Ovary (tissue), 9 donors: ENCODE measurements around the gene MAJIN. TPM values are rescaled to one million over a fixed set of nuclear protein-coding genes. Genes with fewer than 3 reads are reported as not detected.

Experiments used
- DNase-seq, 5 donors: peaks; one replicate each; pipeline ENCODE4 v3.0.0-alpha.2; 2019 to 2020
- H3K27ac ChIP-seq, 2 donors: fragments of 200-600 bp; one replicate each; pipeline versions ENCODE4 v1.5.1 to v1.8.0; 2019 to 2022
- H3K27me3 ChIP-seq: fragments of 200-600 bp; one replicate; pipeline ENCODE4 v1.8.0; 2022
- H3K36me3 ChIP-seq: fragments of 200-600 bp; sonication (generic); one replicate; pipeline ENCODE4 v1.5.1; 2019
- H3K4me1 ChIP-seq: one replicate; pipeline ENCODE4 v1.8.1; 2013; ENCODE audit warnings: mild to moderate bottlenecking, moderate library complexity; ENCODE audit not compliant: insufficient read depth
- H3K4me3 ChIP-seq: fragments of 200-600 bp; sonication (generic); one replicate; pipeline ENCODE4 v1.5.1; 2017
- H3K9me3 ChIP-seq, 2 donors: fragments of 200-600 bp in 1 of 2; sonication (generic) in 1 of 2; one replicate each; pipeline versions ENCODE4 v1.5.1 to v1.8.1; 2013 to 2019; ENCODE audit warnings: mild to moderate bottlenecking in 1 of 2, moderate library complexity in 1 of 2
- CTCF ChIP-seq, 3 donors: fragments of 450-650 bp in 2 of 3; fragments of 200-600 bp in 1 of 3; IDR thresholded peaks; one replicate each; pipeline versions ENCODE4 v1.5.1 to v1.8.0; 2016 to 2022; ENCODE audit warnings: antibody characterized with exemption in 3 of 3, mild to moderate bottlenecking in 1 of 3
- EP300 ChIP-seq: sonication (generic); formaldehyde crosslinking; IDR thresholded peaks from one replicate; pipeline ENCODE4 v1.6.1; 2017; ENCODE audit warnings: antibody characterized with exemption
- POLR2A ChIP-seq: fragments of 450-650 bp; IDR thresholded peaks from one replicate; pipeline ENCODE4 v1.6.1; 2017; ENCODE audit warnings: antibody characterized with exemption, mild to moderate bottlenecking, moderate library complexity
- WGBS, 3 donors: extraction: QIAGEN DNeasy Blood & Tissue Kit in 1 of 3; methylation state at CpG; one replicate each; pipeline versions ENCODE4 v1.1.5 to v1.1.7; 2013 to 2017; 5-methylcytosine and 5-hydroxymethylcytosine counted together
- intact Hi-C, 4 donors: fragments of 100-400 bp; cut with DNase I; formaldehyde crosslinking; loops; one replicate each; pipeline versions ENCODE4 v1.11.0 to v1.15.1; 2022 to 2023
- polyA plus RNA-seq, 2 donors: library from polyadenylated mRNA; stranded (reverse); fragments of 200-250 nt in 1 of 2; fragments of 350-450 nt in 1 of 2; fragmentation: Illumina TruSeq in 1 of 2; extraction: RNeasy Lipid Tissue Mini Kit (QIAGEN cat#74804) in 1 of 2; gene quantifications; one replicate each; pipeline ENCODE4 v1.2.3, GENCODE V29; 2013 to 2014
- total RNA-seq, 7 donors: library from RNA; depleted of rRNA in 2 of 7; stranded (reverse); fragments of >200 nt in 2 of 7; fragmentation: NEBNext Ultra II Directional in 3 of 7; extraction: Animal tissue kit (Norgen Biotek cat#: 25700) in 3 of 7; gene quantifications; one replicate each; pipeline versions ENCODE4 v1.1.0 to v1.2.4, GENCODE V29; 2016 to 2023
- donor health status: DM: no; HTN: no; CAD: no; lungs with moderate emphysema.
- donor health status: DM: no; HTN: no; CAD: no.
- donor health status: Bipolar disorder and iron deficiency.
- donor health status: DM: yes; HTN: yes; CAD: no.
- donor health status: DM: no; HTN: no; CAD: no.
- donor health status: DM: yes; HTN: yes; CAD: no.

The MAJIN gene
- total and polyA plus RNA-seq, 9 donors, result 0.46 TPM; not detected in 8

GRCh38 chr11:64970731-64971151 lies 1.2 kb downstream of the MAJIN start:
- no peak overlapping the region for H3K4me3 ChIP-seq
- no peak overlapping the region for H3K27ac ChIP-seq
- DNase-seq, result no peak
- intact Hi-C loops, result no loop called here
- peaks cover 0 to 4% of the 10 kb centered on the region in 2 donors for H3K9me3 ChIP-seq
- no peaks in the 10 kb centered on the region for H3K27me3 ChIP-seq
- WGBS, 3 donors, result 89 to 92% (median 92%) methylated on average over 8 of the region's 8 CpGs
- H3K4me1 ChIP-seq, result peaks cover 3% of the 10 kb centered on the region
- H3K36me3 ChIP-seq, result no peaks in the 10 kb centered on the region
- TF ChIP-seq CTCF (IDR thresholded peaks at IDR 0.05), result no peak
- TF ChIP-seq EP300, result no peak
- TF ChIP-seq POLR2A, result no peak

- DNase-seq, result no peak
- intact Hi-C loops, result no loop called here
- WGBS, 3 donors, result 34 to 48% (median 40%) methylated on average over 5 of the region's 5 CpGs
- H3K27ac ChIP-seq, result no peak overlapping the region
- H3K4me3 ChIP-seq, result no peak overlapping the region
- H3K9me3 ChIP-seq, result peaks cover 0 to 4% of the 10 kb centered on the region in 2 donors
- TF ChIP-seq POLR2A (no peak), CTCF (IDR thresholded peaks at IDR 0.05) (no peak), EP300 (no peak)
- no peaks in the 10 kb centered on the region for H3K36me3 ChIP-seq
- peaks cover 3% of the 10 kb centered on the region for H3K4me1 ChIP-seq
- no peaks in the 10 kb centered on the region for H3K27me3 ChIP-seq
Measured at GRCh38 chr11:64969209-64969608, 2.7 kb downstream of the MAJIN start.

GRCh38 chr11:64967375-64967774 lies 4.5 kb downstream of the MAJIN start:
- Histone ChIP-seq H3K27ac (no peak overlapping the region), H3K4me1 (peaks cover 3% of the 10 kb centered on the region), H3K9me3 (no peaks in the 10 kb centered on the region), H3K36me3 (no peaks in the 10 kb centered on the region), H3K27me3 (no peaks in the 10 kb centered on the region), H3K4me3 (no peak overlapping the region)
- WGBS, 3 donors, result 87 to 91% (median 88%) methylated on average over 3 of the region's 3 CpGs
- TF ChIP-seq EP300 (no peak), POLR2A (no peak), CTCF (IDR thresholded peaks at IDR 0.05) (no peak)
- intact Hi-C loops, result no loop called here
- DNase-seq, result no peak

GRCh38 chr11:64963072-64963631 lies 8.8 kb downstream of the MAJIN start:
- H3K9me3 ChIP-seq, result no peaks in the 10 kb centered on the region
- H3K27ac ChIP-seq, result no peak overlapping the region
- intact Hi-C loops, result no loop called here
- H3K27me3 ChIP-seq, result no peaks in the 10 kb centered on the region
- no peak for DNase-seq
- TF ChIP-seq CTCF (IDR thresholded peaks at IDR 0.05) (no peak), POLR2A (no peak)
- no peaks in the 10 kb centered on the region for H3K4me1 ChIP-seq
- WGBS, 3 donors, result 73 to 76% (median 75%) methylated on average over 5 of the region's 5 CpGs
- no peak overlapping the region for H3K4me3 ChIP-seq
- H3K36me3 ChIP-seq, result no peaks in the 10 kb centered on the region
